Endodermal cell (in vitro differentiated cells): ENCODE measurements around the gene MBTD1. TPM values are rescaled to one million over a fixed set of nuclear protein-coding genes. Genes with fewer than 3 reads are reported as not detected.

Experiments
- DNase-seq: peaks from one replicate; pipeline ENCODE4 v3.0.0-alpha.2; 2017
- H3K27ac ChIP-seq: 2 replicates; pipeline ENCODE4 v1.5.1; 2013; ENCODE audit warnings: mild to moderate bottlenecking, low read depth, low read length, moderate library complexity
- H3K27me3 ChIP-seq: 2 replicates; pipeline ENCODE4 v1.6.1; 2013; ENCODE audit warnings: mild to moderate bottlenecking, low read length, moderate library complexity; ENCODE audit not compliant: insufficient read depth, control insufficient read depth, poor library complexity, severe bottlenecking
- H3K36me3 ChIP-seq: 2 replicates; pipeline ENCODE4 v1.7.0; 2013; ENCODE audit warnings: mild to moderate bottlenecking, low read length, moderate library complexity; ENCODE audit not compliant: control insufficient read depth, insufficient read depth
- H3K4me1 ChIP-seq: one replicate; pipeline ENCODE4 v1.7.0; 2013; ENCODE audit warnings: low read length; ENCODE audit not compliant: control insufficient read depth, insufficient read depth
- H3K4me3 ChIP-seq: 2 replicates; pipeline ENCODE4 v1.5.1; 2013; ENCODE audit warnings: mild to moderate bottlenecking, low read length, moderate library complexity
- H3K9ac ChIP-seq: 2 replicates; pipeline ENCODE4 v1.6.1; 2013; ENCODE audit warnings: mild to moderate bottlenecking, low read length, moderate library complexity; ENCODE audit not compliant: poor library complexity, severe bottlenecking; ENCODE audit errors: extremely low read depth
- H3K9me3 ChIP-seq: 2 replicates; pipeline ENCODE4 v1.6.1; 2013; ENCODE audit warnings: mild to moderate bottlenecking, low read length, moderate library complexity; ENCODE audit not compliant: control insufficient read depth
- H3K27ac Mint-ChIP-seq: 2 replicates; pipeline ENCODE4 v1.8.0; 2020; ENCODE audit warnings: mixed read lengths
- H3K27me3 Mint-ChIP-seq: 2 replicates; pipeline ENCODE4 v1.8.0; 2021; ENCODE audit warnings: mild to moderate bottlenecking, mixed read lengths; ENCODE audit not compliant: insufficient read depth
- H3K36me3 Mint-ChIP-seq: 2 replicates; pipeline ENCODE4 v1.8.0; 2020; ENCODE audit warnings: low read depth, mixed read lengths
- H3K4me1 Mint-ChIP-seq: 2 replicates; pipeline ENCODE4 v1.8.0; 2020; ENCODE audit warnings: mixed read lengths
- H3K4me3 Mint-ChIP-seq: 2 replicates; pipeline ENCODE4 v1.8.0; 2020; ENCODE audit warnings: mild to moderate bottlenecking, moderate library complexity, mixed read lengths
- H3K9me3 Mint-ChIP-seq: 2 replicates; pipeline ENCODE4 v1.8.0; 2020; ENCODE audit warnings: mild to moderate bottlenecking, mixed read lengths
- CTCF ChIP-seq: fragments of 200-600 bp; sonication (generic); conservative IDR thresholded peaks from 2 replicates; pipeline ENCODE4 v1.5.0; 2021; ENCODE audit warnings: antibody characterized with exemption, mild to moderate bottlenecking
- WGBS, 2 experiments: methylation state at CpG; one replicate each; pipeline versions ENCODE4 v1.1.5 to v1.1.7; 2013; ENCODE audit warnings: missing lambda C conversion rate in 2 of 2, mixed read lengths in 1 of 2; ENCODE audit not compliant: insufficient coverage in 1 of 2, insufficient read length in 1 of 2; 5-methylcytosine and 5-hydroxymethylcytosine counted together
- total RNA-seq, 2 donors: library from RNA; stranded (reverse); fragmentation: NEBNext Ultra II Directional in 1 of 2; extraction: Animal tissue kit (Norgen Biotek cat#: 25700) in 1 of 2; gene quantifications; 2 replicates in 1 of 2; 3 replicates in 1 of 2; pipeline ENCODE4 v1.2.1, GENCODE V29; 2021

Gene MBTD1
- total RNA-seq, 2 donors from 2014 or later, result 33.6 to 37.7 TPM

- Histone ChIP-seq H3K9ac (no peak overlapping the region), H3K36me3 (peaks cover 72% of the 10 kb centered on the region), H3K4me3 (no peak overlapping the region), H3K27ac (no peak overlapping the region), H3K9me3 (peaks cover 9% of the 10 kb centered on the region), H3K4me1 (no peaks in the 10 kb centered on the region), H3K27me3 (no peaks in the 10 kb centered on the region)
- H3K27me3 Mint-ChIP-seq, result no peaks in the 10 kb centered on the region
- peaks cover 52% of the 10 kb centered on the region for H3K36me3 Mint-ChIP-seq
- TF ChIP-seq CTCF, result no peak
- H3K4me3 Mint-ChIP-seq, result no peak overlapping the region
- WGBS, 2 experiments, result 91 to 97% methylated on average over 3 to 5 of the region's 6 CpGs
- H3K9me3 Mint-ChIP-seq, result peaks cover 8% of the 10 kb centered on the region
- no peak for DNase-seq
- peaks cover 15% of the 10 kb centered on the region for H3K4me1 Mint-ChIP-seq
- H3K27ac Mint-ChIP-seq, result no peak overlapping the region
Measured at GRCh38 chr17:51255673-51256072, 4.2 kb downstream of the MBTD1 start.

- Mint-ChIP-seq H3K9me3 (peaks cover 16% of the 10 kb centered on the region), H3K4me1 (no peaks in the 10 kb centered on the region), H3K27ac (no peak overlapping the region), H3K36me3 (peaks cover 55% of the 10 kb centered on the region), H3K4me3 (no peak overlapping the region), H3K27me3 (no peaks in the 10 kb centered on the region)
- no peak overlapping the region for H3K4me3 ChIP-seq
- no peak overlapping the region for H3K9ac ChIP-seq
- no peaks in the 10 kb centered on the region for H3K27me3 ChIP-seq
- H3K36me3 ChIP-seq, result peaks cover 59% of the 10 kb centered on the region
- no peak for DNase-seq
- H3K27ac ChIP-seq, result no peak overlapping the region
- peaks cover 15% of the 10 kb centered on the region for H3K9me3 ChIP-seq
- H3K4me1 ChIP-seq, result no peaks in the 10 kb centered on the region
- no peak for TF ChIP-seq CTCF
Measured at GRCh38 chr17:51251010-51251409, 8.8 kb downstream of the MBTD1 start.

GRCh38 chr17:51250314-51250840, 9.5 kb downstream of the MBTD1 start:
- no peaks in the 10 kb centered on the region for H3K27me3 ChIP-seq
- peaks cover 54% of the 10 kb centered on the region for H3K36me3 ChIP-seq
- peaks cover 15% of the 10 kb centered on the region for H3K9me3 ChIP-seq
- WGBS, 2 experiments, result 92 to 93% methylated on average over 3 of the region's 3 CpGs
- no peaks in the 10 kb centered on the region for H3K4me1 ChIP-seq
- H3K27ac ChIP-seq, result no peak overlapping the region
- no peaks in the 10 kb centered on the region for H3K4me1 Mint-ChIP-seq
- no peak overlapping the region for H3K27ac Mint-ChIP-seq
- H3K9ac ChIP-seq, result no peak overlapping the region
- peaks cover 52% of the 10 kb centered on the region for H3K36me3 Mint-ChIP-seq
- H3K27me3 Mint-ChIP-seq, result no peaks in the 10 kb centered on the region
- no peak for DNase-seq
- H3K4me3 Mint-ChIP-seq, result no peak overlapping the region
- no peak for TF ChIP-seq CTCF
- H3K4me3 ChIP-seq, result no peak overlapping the region
- peaks cover 16% of the 10 kb centered on the region for H3K9me3 Mint-ChIP-seq
